HG03520 (cell line): Measurements from ENCODE around the gene GATB.
"Not testable (repeated sequence)": the region's sequence is repeated elsewhere in the genome, so short reads cannot be mapped to it uniquely, and the experiment has no call there.

Experiments used
- ATAC-seq: cut with Tn5 transposase; IDR thresholded peaks from one replicate; pipeline ENCODE4 v1.9.1; 2021; ENCODE audit warnings: mild to moderate bottlenecking, moderate library complexity; ENCODE audit not compliant: unreplicated experiment

GATB gene

DNA sequence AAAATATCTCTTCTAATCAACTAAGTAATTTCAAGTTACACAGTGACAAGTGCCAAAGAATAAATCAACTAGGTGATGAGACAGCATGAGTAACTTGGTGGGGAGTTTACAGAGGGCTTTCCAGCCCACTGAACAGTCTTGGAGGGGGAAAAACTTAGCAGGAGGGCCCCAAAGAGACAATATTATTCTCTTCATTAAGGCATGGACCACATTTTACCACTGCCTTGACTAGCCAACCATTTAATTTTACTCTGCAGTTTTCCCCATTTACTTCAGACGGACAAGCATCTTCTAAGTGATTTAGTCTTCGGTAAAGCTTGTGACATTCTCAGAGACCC, 25.3 kb upstream of the GATB start:
- ATAC-seq = no peak

DNA sequence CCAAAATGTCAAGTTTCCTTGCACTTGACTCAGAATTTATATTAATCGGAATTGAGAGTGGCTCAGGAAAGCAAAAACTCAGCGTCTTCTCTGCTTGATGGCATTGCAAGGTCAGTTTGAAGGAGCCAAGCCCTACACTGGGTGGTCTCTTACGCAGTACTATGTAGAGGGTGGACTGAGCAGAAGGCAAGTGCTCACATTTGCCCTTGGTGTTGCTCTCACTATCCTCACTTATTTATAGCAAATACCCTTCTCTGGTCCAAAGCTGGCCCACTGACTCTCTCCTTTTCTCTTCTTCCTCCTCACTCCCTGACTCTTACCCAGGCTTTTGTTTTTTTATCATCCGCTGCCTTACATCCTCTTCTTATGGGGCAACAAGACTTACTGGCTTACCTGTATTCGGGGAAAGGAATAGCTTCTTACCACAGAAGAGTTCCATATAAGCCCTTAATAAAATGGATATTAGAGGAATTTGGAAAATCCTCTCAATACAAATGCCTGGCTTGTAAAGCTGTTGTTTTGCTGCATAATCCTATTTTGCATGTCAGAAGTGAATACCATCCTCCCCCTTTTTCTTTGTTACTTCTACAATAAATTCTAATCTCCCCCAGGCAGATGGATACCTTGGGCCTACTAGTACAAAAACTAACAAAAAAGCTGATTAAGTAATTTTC, 24.8 kb upstream of the GATB start:
- no peak for ATAC-seq

DNA sequence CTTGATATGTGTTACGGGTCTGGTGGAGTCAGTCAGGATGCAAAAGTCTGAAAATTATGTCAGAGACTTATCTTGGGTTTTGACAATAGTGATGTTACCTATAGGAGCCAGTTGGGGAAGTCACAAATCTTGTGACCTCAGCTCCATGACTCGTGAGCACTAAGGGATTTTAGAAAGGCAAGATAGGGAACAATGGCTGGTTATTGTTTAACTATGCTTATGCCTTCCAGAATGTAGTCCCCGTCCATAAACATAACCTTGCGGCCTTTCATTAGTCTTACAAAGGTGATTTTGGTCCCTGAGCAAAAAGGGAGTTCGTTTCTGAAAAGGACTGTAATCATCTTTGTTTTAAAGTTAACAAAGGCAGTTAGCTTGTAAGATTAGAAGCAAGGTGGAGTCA, 23.9 kb upstream of the GATB start:
- ATAC-seq = no peak

DNA sequence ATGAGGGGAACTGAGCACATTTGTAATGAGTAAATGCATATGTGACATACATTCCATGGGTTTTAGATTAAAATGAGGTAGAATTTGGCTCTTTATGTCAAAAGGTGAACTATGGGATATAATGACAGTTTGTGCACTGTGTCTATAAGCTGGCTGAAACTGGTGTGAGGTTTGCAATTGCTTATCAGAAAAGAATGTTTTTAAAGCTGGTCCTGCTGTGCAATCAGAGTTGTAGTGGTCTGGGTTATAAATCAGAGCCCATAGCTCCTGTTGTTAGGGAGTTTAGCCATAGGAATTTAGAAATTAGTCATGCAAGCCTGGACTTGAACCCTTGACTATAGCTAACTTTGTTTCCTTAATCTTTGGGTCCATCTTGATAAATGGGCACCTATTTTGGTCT, 23.1 kb upstream of the GATB start:
- ATAC-seq = no peak

DNA sequence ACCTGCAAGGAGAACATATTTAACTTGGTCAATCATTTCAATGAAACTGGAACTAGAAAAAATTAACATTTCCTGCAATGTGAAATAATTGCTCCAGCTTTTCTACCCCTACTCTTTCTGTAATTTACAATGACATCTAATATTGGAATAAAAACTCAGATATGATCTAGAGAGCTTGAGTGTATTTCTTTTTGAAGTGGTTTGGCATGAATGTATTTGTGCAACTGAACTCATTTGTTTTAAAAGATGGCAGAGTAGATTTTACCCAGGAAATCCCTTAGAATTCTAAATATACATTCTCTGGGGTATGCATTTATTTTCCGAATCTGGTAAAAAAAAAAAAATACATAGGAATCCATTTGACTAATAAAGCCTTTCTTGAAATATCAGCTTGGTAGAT, 21.5 kb upstream of the GATB start:
- ATAC-seq = no peak

DNA sequence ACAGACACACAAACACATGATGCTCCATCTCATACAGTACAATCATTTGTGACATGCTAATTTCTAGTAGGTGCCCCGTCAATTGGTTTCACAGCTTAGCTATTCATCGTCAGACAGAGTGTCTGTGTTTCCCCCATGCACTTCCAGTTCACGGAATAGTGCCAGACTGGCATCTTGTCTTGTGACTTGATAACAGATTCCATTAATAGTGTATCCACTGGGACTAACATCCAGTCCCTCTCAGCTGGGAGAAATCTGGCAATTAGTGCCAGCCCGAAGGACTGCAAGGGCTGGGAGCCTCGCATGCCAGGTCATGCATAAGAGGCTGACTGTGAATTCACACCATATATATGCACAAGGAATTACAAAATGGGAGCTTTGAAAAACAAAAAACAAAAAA, 20.2 kb upstream of the GATB start:
- ATAC-seq = no peak

DNA sequence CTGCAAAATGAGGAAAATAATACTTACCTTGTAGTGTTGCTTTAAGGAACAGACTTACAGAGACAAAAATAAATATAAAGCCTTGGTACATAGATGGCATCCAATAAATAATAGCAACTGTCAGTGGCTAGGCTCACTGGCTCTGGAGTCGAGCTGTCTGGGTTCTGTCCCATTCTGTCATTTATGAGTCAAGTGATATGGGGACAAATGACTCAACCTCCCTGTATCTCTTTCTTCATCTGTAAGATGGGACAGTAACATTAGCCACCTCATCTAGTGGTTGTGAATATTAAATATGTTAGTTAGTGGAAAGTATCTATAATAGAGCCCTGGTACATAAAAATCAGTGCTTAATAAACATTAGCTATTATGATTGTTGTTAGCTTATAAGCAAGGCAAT, 16.7 kb upstream of the GATB start:
- ATAC-seq = no peak

DNA sequence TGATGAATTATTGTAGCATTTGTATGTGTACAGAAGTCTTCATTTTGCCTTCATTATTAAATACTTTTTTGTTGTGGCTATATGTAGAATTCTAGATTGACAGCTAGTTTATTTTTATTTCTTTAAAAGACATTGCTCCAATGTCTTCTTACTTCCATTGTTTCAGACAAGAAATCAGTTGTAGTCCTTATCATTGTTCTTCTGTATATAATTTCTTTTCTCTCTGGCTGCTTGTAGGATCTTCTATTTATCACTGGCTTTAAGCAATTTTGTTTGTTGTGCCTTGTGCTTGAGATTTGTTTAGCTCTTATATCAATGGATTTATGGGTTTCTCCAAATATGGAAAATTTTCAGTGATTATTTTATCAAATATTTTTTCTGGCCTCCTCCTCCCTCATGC, 13.5 kb upstream of the GATB start:
- no peak for ATAC-seq

DNA sequence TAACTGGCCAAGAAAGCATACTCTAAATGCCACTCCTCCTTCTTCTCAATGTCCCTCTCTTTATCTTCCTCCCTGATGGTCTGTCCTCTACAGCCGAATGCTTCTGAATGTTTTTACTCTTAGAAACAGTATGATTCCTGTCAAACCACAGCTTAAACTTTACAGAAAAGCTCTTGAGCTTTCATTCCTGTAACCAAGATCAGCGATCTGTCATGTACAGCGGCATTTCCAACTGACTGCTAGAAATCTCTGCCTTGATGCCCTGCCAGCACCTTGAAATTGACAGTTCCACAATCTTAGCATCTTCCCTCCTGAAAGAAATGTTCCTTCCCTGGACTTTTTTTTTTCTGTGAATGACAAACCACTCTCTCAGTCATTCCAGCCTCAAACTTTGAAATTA, 11.5 kb upstream of the GATB start:
- no peak for ATAC-seq

DNA sequence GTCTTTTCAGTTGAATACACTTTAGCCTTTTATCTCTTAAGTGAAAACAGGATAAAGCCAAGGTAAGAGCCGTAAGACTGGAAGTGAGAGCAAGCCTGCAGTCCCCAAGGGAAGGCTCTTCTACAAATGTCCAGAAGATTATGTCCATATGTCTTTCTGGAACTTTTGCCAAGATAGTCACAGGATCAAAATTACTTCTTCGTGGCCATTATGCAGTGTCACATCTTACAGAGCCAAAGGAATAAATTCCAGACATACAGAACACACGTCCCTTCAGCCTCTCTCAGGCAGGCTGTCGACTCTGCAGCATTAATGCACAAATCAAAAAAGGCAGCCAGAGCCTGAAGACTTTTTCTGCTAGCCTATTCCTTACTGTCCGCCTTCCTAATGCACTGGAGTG, 10.9 kb upstream of the GATB start:
- no peak for ATAC-seq

DNA sequence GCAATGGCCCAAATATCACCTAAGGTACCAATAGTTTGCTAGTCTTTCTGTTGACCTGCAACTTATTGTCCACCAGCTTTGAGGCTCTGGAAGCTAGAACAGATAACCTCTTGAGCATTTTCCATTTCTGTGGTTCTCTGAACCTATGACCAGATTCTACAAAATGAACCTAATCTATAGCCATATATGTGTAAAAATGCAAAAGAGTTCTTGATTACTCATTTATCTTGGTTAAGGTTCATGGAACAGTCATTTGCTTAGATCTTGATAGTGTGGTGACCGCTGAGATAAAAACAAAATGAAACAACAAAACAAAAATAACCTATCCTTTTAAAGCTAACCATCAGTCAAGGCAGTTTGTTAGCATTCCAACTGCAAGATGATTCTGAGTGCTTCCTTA, 9.3 kb upstream of the GATB start:
- no peak for ATAC-seq

DNA sequence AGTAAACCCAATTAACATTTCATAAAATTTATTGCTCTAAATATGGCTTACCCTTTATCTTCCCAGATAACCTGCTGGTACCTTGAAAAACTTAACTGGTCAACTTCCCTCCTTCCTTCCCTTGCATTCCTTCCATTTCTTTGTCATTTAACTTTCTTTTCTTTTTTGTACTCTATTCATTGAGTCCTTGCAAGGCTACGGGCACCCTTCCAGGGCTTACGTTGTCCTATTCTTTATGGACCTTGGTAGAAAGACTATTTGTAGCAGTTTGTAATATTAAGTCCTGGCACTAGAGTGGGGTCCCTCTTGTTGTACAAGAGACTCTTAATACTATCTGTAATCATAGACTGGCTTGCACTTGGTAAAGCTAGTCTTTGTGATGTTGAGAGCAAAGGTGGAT, 8.0 kb upstream of the GATB start:
- ATAC-seq = no peak

DNA sequence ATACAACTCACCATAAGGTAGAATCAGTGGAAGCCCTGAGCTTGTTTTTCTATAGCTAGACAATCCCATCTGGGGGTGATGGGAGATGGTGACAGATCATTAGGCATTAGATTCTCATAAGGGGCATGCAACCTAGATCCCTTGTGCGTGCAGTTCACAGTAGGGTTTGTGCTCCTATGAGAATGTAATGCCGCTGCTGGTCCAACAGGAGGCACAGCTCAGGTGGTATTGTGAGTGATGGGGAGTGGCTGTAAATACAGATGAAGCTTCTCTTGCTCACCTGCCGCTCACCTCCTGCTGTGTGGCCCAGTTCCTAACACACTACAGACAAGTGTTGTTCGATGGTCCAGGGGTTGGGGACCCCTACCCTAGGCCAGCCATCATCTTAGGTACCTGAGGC, 5.9 kb upstream of the GATB start:
- ATAC-seq = no peak

DNA sequence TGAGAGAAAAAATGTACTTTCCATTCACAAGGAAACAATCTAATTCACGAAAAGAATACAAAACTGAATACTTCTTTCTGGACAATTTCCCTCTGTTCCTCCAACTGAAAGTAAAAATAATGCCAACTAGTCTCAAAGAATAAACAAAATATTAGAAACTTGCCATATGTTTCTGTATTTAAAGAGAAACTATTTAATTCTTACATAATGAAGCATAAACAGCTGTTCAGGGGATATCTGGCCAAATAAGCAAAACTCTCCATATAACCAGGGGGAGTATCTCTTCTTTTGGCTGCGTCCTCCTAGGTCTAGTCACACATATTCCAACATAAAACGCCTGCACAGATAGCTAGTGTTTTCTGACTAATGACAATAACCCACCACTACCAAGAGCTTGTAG, 805 bp downstream of the GATB start:
- ATAC-seq = no peak

DNA sequence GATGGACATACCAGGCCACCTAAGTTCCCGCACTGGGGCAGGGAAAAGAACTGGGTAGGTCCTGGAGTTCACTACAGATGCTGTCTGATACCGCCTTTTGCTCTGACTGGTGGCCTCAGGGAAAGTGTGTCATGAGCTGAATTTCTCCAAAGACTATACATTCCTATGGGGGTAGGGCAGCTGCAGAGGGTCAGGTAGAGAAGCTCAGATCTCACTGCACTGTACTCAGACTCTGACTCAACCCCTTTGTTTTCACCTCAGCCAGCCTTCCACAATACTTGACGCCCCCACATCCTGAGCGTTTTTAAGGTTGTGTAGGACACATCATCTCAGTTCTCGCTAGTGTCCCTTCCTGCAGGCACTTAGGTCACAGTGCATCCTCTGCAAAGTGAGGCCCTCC, 7.8 kb downstream of the GATB start:
- no peak for ATAC-seq

DNA sequence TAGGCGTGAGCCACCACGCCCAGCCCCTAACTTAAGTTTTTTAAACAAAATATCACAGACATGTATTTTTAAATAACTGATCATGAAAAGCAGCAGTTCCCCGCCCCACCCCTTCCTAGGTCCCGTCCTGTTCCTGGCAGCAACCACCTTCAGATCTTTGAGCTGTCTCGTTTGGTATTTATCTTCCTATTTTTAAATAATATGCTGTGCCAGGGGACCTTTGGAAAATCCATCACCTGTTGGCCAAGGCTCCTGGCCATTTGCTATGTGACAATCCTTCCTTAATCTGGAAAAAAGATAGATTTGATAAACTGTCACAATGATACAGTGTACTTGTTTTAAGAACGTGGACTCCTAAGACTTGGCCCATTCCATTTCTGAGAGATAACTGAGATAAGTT, 10.7 kb downstream of the GATB start:
- ATAC-seq = no peak

DNA sequence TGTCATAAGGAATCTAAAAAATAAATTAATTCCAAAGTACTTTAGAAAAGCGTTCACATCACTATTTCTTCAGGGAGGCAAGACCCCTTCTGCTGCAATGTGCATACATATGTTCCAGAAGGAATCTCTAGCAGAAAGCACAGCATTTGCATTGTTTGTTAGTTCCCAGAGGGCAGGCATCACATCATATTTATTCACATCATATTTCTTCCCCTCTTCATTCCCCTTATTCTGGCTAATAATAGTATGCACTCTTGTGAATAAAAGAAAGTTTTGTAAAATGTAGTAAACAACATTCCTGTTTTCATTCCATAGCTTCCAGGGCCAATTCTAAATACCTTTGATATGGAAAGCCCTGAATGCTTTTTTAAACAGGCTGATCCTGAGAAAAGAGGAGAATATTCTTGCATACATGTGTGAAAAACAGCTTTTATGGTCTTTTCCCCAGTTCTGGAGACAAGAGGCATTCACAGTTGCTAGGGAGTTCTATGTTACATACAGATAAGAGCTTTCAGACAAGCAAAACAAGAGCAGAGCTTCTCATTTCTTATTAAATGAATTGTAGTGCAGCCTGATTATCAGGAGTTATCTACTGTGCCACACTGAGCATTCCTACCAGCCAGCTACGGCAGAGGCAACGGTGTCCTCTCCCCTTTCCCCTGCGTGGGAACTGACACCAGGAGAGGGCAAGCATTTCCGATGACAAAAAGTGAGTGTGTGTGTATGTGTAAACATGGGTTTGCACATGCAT, 15.2 kb downstream of the GATB start:
- ATAC-seq = no peak

DNA sequence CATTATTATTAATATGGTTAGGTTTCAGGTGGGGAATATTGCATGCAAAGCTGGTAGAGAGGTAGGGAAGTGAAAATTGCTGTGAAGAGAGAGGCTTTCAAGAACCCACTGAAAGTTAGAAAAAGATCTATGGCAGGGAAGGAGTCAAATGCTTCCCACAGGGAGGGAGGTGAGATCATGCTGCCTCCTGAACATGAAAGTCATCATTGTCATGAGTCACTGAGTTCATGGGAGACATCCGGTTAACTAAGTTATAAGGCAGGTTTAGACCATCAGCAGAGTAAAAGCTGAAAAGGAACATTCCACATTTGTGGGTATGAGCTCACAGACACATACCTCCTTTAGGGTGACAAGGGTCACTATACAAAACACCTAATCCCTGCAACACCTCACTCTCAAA, 16.2 kb downstream of the GATB start:
- ATAC-seq = no peak

DNA sequence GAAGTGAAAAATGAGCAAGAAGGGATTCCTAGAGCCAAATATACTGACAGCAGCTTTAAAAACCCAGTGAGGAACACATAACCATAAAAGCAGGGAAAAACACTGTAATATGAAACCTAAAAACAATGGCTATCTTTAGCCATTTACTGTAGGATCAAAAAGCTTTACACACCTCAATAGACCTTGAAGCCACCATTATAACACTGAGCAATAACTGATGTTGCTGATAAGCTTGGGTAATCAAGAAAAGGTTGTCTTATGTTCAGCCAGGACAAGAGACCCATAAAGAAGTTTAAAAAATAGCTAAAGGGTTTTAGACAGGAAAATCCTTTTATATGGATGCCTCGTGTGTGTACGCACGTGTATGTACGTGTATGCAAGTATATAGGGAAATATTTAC, 16.9 kb downstream of the GATB start:
- no peak for ATAC-seq

DNA sequence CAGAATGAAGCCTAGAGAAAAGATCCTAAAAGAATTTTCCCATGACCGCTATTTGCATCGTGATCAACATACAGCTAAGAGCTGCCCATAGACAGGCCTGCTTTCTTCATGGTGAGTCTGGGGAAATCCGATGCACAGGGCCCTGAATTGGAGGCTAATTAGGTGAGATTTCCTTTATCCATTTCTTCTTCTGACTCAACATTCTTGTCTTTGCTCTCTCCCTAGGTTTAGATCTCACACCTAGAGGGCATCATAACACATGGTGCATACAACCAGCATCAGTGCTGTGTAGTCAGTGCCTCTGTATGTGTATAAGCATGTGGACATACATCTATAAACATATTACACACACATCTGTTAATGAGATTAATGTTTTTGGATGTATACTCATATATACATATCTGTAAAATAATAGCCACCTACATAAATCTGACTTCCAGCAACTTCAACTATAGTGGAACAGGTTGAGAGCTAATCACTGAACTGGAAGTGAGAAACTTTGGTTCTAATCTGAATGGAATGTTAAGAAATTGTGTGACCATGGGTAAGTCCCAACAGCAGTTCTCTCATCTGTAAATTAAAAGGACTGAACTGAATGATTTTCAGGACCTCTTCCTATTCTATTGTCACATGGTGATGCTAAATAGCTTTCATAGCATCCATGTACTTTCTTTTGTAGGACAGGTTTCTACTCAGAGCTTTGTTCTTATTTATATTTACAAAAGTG, 17.5 kb downstream of the GATB start:
- no peak for ATAC-seq

DNA sequence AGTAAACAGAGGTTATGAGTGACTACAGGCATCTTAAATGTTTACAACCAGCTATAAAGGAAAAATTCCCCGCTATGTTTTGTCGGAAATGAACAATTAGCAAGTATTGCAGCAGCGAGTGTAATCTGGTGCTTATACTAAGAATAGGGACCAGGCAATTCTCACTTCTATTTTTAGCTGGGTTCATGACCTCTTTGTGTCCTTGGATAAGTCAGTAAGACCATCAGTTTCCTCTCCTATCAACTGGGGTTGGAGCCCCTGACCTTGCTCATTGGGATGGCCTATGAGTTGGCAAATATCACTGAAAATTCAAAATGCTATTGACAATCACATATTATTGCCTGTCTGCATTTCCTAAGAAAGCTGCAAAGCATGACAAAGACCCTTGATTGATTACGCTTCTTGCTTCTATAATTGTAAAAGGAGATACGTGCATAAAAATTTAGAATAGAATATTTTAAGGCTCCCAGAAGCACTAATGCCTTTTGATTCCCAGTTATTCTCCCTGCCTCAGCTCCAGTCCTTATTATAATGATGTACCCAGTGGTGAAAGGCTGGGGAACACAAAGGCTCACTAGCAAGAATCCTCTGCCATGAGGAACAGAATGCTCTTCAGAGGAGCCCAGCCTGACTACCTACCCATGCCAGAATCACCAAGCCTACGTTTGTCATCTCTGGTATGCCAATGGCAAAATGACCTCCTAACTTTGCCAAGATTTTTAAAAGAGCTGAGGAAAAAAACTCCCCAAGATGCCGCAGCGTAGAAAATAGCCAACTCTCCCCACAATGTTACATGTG, 21.9 kb downstream of the GATB start:
- ATAC-seq = no peak

DNA sequence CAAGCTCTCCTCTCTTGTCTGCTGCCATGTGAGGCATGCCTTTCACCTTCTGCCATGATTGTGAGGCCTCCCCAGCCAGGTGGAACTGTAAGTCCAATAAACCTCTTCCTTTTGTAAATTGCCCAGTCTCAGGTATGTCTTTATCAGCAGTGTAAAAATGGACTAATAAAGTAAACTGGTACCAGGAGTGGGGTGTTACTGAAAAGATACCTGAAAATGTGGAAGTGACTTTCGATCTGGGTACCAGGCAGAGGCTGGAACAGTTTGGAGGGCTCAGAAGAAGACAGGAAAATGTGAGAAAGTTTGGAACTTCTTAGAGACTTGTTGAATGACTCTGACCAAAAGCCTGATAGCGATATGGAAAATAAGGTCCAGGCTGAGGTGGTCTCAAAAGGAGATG, 24.0 kb downstream of the GATB start:
- not testable (repeated sequence) for ATAC-seq
